ENCODE data around the gene SPTBN2.

DNA sequence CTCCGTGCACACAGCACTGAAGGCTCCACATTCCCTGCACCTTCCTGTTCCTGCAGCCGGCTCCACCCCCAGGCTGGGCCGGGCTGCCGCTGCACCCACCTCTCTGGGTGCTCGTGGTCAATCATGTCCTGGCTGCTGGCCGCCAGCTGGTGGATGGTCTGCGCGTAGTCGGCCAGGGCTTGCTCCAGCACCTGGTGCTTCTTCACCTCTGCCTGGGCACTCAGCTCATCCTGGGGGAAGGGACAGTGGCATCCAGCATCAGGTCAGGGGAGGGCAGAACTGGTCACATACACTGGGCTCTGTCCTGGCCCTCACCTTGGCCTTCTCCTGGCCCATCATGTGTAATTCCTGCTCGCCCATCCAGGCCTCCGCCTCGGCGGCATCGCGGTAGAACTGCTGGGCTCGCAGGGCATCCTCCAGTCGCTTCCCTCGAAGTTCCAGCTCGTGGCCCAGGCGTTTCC lies 36.1 kb downstream of the SPTBN2 start:
- TF ChIP-seq, protein P1, sequence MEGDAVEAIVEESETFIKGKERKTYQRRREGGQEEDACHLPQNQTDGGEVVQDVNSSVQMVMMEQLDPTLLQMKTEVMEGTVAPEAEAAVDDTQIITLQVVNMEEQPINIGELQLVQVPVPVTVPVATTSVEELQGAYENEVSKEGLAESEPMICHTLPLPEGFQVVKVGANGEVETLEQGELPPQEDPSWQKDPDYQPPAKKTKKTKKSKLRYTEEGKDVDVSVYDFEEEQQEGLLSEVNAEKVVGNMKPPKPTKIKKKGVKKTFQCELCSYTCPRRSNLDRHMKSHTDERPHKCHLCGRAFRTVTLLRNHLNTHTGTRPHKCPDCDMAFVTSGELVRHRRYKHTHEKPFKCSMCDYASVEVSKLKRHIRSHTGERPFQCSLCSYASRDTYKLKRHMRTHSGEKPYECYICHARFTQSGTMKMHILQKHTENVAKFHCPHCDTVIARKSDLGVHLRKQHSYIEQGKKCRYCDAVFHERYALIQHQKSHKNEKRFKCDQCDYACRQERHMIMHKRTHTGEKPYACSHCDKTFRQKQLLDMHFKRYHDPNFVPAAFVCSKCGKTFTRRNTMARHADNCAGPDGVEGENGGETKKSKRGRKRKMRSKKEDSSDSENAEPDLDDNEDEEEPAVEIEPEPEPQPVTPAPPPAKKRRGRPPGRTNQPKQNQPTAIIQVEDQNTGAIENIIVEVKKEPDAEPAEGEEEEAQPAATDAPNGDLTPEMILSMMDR (conservative IDR thresholded peaks at IDR 0.05): no peak
- no peak for TF ChIP-seq EZH2 (IDR thresholded peaks at IDR 0.05; ENCODE audit: low read depth)

Data from PC-9 (cell line).